ENCODE data around the gene LZTS3.
A peak's percentile ranks its signal among the peaks of the same experiment; 100 is the strongest.
"Not testable (repeated sequence)": the region's sequence is repeated elsewhere in the genome, so short reads cannot be mapped to it uniquely, and the experiment has no call there.

Gene LZTS3

DNA sequence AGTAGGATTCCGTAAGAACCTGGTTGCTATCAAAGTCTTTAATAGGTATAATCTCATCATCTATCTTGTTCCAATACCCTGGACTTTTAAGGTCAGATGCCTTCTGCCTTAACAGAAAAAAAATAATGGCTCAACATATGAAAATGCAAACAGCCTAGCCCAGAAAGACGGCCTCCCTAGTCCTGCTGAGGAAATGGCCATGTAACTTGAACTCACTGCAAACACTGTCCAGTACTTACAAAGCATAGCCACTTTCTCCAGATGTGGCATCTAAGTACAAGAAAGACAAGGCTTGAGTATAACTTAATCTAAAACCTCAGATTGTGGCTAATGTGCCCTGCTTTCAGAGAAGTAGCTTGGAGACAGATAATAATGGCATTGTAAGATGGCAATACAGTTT is 40.2 kb downstream of the LZTS3 start:
- DNase-seq, result no peak

DNA sequence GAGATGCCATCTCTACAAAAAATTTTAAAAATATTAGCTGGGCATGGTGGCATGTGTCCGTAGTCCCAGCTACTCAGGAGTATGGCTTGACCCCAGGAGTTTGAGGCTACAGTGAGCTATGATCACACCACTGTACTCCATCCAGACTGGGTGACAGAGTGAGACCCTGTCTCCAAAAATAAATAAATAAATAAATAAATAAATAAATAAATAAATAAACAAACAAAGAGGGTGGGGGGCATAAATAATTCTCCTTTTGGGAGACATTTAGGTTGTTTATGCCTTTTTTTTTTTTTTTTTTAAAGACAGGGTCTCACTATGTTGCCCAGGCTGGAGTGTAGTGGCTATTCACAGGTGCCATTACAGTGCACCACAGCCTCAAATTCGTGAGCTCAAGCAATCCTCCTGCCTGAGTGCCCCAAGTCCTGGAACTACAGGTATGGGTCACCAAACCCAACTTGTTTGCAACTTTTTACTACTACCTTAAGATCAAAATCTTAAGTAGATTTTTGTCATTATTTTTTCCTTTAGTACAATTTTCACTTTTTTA is 43.2 kb downstream of the LZTS3 start:
- DNase-seq, result no peak

DNA sequence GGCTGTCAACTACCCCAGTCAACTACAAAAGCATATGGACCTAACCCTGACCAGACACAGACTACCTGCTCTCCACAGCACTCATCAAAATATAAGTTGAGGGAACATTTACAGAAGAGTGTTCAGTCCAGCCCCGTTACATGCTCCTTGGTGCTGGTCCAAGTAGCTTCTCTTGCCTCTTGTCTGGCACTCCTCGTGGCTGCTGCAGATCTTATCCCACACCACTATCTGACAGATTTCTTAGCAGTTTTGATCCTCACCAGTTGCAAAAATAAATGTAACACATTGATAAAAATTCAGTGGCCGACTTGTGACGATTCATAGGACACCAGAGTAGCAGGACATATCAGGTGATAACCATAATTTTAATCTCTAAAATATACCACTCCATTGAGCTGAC is 44.3 kb downstream of the LZTS3 start:
- no peak for DNase-seq

DNA sequence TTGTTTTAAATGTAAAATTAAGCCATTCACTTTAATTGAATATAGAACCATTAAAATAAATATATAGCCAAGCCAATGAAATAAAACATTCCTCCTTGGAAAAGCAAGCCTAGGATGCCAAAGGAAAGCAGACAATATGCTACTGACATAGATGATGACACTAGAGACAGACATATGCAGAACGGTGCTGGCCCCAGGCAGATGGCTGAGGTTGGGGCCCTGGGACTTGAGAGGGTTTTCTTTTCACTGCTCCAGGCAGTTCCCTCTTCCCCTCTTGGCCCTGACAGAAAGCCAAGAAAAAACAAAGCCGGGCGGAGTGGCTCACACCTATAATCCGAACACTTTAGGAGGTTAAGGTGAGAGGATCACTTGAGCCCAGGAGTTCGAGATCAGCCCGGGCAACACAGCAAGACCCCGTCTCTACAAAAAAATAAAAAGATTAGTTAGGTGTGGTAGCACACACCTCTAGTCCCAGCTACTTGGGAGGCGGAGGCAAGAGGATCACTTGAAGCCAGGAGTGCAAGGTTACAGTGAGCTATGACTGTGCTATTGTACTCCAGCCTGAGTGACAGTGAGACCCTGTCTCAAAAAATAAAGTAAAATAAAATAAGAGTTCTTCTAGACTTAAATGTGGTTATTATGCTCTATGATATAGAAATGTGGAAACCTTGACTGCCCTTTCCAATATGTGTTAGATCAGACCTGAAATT is 44.9 kb downstream of the LZTS3 start:
- DNase-seq, result no peak

DNA sequence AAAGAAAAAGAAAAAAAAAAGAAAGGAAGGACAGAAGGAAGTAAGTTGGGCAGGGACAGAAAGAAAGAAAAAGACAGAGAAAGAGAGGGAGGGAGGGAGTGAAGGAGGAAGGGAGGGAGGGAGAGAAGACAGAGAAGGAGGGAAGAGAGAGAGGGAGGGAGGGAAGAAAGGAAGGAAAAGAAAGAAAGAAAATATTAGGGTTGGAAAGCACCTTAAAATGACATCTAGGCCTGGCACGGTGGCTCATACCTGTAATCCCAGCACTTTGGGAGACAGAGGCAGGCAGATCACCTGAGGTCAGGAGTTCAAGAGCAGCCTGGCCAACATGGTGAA is 46.9 kb downstream of the LZTS3 start:
- DNase-seq, result no peak

DNA sequence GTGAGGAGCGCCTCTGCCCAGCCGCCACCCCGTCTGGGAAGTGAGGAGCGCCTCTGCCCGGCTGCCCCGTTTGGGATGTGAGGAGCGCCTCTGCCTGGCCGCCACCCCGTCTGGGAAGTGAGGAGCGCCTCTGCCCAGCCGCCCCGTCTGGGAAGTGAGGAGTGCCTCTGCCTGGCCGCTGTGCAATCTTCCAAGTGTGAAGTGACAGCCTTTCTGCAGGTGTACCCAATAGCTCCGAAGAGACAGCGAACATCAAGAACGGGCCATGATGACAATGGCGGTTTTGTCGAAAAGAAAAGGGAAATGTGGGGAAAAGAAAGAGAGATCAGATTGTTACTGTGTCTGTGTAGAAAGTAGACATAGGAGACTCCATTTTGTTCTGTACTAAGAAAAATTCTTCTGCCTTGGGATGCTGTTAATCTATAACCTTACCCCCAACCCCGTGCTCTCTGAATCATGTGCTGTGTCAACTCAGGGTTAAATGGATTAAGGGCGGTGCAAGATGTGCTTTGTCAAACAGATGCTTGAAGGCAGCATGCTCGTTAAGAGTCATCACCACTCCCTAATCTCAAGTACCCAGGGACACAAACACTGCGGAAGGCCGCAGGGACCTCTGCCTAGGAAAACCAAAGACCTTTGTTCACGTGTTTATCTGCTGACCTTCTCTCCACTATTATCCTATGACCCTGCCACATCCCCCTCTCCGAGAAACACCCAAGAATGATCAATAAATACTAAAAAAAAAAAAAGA is 47.4 kb downstream of the LZTS3 start:
- not testable (repeated sequence) for DNase-seq

DNA sequence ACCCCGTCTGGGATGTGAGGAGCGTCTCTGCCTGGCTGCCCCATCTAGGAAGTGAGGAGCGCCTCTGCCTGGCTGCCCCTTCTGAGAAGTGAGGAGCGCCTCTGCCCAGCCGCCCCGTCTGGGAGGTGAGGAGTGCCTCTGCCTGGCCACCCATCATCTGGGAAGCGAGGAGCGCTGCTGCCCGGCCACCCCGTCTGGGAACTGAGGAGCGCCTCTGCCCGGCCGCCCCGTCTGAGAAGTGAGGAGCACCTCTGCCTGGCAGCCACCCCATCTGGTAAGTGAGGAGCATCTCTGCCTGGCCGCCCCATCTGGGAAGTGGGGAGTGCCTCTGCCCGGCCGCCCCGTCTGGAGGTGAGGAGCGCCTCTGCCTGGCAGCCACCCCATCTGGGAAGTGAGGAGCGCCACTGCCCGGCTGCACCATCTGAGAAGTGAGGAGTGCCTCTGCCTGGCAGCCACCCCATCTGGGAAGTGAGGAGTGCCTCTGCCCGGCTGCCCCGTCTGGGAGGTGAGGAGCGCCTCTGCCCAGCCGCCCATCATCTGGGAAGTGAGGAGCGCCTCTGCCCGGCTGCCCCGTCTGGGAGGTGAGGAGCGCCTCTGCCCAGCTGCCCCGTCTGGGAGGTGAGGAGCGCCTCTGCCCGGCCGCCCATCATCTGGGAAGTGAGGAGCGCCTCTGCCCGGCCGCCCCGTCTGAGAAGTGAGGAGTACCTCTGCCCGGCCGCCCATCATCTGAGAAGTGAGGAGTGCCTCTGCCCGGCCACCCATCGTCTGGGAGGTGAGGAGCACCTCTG is 48.4 kb downstream of the LZTS3 start:
- DNase-seq, result not testable (repeated sequence)

DNA sequence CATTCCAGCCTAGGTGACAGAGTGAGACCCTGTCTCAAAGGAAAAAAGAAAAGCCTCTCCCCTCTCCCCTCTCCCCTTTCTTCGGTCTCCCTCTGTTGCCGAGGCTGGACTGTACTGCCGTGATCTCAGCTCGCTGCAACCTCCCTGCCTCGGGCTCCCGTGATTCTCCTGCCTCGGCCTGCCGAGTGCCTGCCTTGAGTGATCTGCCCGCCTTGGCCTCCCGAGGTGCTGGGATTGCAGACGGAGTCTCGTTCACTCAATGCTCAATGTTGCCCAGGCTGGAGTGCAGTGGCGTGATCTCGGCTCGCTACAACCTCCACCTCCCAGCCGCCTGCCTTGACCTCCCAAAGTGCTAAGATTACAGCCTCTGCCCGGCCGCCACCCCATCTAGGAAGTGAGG is 49.2 kb downstream of the LZTS3 start:
- DNase-seq, result not testable (repeated sequence)

DNA sequence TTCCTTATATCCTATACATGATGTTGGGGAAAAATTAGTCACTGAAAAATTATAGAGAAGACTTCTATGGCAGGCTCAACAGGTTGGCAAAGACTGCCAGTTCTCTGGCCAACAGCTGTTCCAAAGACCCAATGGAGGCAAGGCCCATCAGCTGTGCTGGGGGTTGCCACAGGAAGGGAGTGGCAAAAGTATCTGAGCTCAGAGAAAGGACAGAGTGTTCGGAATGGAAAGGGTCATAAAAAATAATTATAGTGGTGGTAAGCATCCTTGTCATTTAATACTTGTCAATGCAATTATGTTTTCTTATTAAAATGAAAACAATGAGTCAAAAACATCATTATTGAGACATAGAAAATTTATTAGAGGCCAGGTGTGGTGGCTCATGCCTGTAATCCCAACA is 49.8 kb downstream of the LZTS3 start:
- DNase-seq, result no peak

DNA sequence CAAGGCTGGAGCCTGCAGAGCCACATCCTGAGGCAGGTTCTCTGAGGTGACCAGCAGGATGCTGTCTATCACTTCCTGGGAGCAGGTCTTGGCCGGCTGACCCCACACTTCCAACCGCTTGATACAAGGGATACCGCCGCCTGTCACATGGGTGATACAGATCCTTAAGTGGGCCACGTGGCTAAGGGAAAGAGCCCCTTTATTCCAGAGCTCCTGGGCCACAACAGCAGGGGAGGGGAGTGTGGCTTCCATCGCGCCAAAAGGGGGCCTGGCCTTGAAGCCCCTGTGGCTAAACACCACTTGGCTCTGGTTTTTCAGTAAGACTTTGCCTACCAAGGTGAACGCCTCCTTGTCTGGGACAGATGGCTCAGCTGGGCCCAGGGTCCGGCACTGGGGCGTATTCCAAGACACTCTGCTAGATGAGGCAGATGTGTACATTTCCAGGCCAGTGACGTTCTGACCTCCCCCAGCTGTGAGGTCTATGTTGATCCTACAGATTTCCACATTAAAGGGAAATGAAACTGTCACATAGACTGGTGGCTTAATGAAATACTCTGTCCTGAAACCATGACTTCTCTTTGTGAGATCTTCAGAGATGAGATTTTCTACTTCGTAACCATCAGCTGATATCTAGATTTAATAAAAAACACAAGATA is 51.3 kb downstream of the LZTS3 start:
- no peak for DNase-seq

DNA sequence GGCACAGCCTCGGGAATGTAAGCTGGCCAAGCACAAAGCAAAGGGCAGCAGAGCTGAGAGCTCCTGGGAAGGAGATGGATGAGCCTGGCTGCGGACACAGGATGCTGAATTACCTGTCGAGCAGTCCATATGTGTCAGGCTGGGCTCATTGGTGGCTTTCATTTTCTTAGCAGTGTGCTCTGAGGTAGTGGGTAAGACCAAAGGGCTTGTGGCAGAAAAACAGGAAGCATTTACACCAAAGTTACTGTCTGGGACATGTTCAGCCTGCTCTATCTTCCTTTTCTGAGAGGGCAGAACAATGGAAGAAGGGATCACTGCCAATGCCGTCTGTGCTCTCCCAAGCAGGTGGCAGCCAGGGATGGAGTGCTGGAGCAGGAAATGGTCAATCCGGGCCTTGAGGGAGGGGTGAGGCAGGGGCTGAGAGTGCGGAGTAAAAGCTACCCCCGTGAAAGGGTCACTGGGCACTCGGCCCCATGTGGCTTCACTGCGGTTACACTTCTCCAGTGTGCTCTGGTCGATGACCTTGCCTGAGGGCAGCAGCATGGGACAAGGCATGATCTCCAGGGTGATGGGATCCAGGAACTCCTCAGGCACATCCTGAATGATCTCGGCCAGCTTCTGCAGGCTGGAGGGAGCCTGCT is 52.0 kb downstream of the LZTS3 start:
- no peak for DNase-seq

DNA sequence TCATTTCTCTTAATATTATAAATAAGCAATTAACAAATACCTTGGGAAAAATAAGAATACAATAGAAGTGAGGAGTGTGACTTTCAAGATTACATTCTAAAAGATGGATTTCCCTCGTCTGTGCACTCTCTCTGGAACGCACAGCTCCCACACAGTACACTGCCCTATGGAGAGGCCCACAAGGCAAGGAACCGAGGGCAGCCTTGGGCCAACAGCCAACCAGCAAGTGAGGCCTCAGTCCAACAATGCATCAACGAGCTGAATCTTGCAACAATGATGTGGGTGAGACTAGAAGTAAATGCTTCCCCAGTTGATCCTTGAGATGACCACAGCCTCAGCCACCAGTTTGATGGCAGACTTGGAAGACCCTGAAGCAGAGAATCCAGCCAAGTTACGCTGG is 54.3 kb downstream of the LZTS3 start:
- no peak for DNase-seq

DNA sequence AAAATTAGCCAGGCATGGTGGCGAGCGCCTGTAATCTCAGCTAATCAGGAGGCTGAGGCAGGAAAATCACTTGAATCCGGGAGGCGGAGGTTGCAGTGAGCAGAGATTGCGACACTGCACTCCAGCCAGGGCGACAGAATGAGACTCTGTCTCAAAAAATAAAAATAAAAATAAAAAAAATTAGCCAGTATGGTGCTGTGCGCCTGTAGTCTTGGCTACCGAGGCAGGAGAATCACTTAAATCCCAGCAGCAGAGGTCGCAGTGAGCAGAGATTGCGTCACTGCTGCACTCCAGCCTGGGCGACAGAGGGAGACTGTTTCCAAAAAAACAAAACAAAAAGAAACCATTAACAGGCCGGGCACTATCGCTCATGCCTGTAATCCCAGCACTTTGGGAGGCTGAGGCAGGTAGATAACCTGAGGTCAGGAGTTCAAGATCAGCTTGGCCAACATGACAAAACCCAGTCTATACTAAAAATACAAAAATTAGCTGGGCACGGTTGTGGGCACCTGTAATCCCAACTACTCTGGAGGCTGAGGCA is 55.4 kb downstream of the LZTS3 start:
- DNase-seq, result peak in 1 of 4 experiments; percentile 21

DNA sequence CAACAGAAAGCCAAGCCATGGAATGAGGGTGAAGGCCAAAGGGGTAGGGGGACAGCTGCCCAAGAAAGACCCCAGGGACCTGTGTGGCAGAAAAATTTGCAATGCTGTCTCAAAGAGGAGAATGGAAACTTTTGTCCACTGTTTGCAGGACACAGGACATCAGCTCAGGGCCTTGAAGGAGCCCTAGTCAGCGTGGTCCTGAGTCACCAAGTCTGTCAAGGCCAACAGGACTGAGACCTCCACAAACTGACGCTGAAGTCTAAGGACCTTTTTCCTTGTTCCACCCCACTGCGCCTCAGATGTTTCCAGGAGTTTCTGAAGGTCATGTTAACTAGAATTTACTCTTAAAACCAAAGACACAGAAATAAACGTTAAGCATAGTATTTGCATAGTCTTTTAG is 57.0 kb downstream of the LZTS3 start:
- no peak for DNase-seq

DNA sequence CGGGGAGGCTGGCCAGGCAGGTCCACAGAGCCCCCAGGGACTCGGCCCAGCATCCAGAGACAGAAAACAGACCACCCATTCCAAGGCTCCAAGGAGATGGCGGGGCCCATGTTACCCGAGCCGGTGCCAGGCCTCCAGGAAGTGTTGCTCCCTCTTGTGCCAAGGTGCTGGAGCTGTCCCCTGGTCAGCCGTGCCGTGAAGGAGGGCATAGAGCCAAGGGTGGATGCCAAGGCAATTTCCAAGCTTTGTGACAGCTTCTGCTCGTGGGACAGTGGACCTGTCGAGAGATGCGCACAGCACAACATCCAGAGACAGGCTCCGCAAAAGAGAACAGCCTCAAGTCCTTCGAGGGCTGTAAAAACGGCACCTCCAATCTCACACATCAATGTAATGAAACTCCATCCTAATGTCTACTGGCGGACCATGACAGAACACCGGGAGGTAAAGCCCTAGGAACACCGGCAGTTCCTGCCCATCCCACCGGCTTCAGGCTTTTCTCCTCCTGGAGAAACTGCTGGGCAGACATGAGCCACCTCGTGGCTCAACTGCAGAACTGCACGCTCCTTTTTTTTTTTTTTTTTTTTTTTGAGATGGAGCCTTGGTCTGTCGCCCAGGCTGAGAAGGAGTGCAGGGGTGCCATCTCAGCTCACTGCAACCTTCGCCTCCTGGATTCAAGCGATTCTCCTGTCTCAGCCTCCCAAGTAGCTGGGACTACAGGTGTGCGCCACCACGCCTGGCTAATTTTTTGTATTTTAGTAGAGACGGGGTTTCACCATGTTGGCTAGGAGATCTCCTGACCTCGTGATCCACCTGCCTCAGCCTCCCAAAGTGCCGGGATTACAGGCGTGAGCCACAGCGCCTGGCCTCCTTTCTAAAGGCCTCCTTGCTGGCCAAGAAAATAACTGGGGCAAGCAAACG is 57.9 kb downstream of the LZTS3 start:
- DNase-seq, result no peak
